HG02798 (cell line): Measurements from ENCODE around the gene SEPTIN6.

Experiments used
- ATAC-seq: cut with Tn5 transposase; IDR thresholded peaks from one replicate; pipeline ENCODE4 v1.9.1; 2021; ENCODE audit warnings: mild to moderate bottlenecking; ENCODE audit not compliant: unreplicated experiment, poor library complexity

Gene SEPTIN6

GRCh38 chrX:119659522-119659921, 33.4 kb downstream of the SEPTIN6 start:
- ATAC-seq: no peak

GRCh38 chrX:119655125-119655524, 37.8 kb downstream of the SEPTIN6 start:
- ATAC-seq: no peak

- ATAC-seq: no peak
These were observed 38.8 kb downstream of the SEPTIN6 start for GRCh38 chrX:119654112-119654531.

- peak; percentile 8 for ATAC-seq
These were observed 44.6 kb downstream of the SEPTIN6 start for GRCh38 chrX:119648421-119648775.

GRCh38 chrX:119647552-119648420, 45.2 kb downstream of the SEPTIN6 start:
- ATAC-seq: peak; percentile 96

- no peak for ATAC-seq
These were observed 45.9 kb downstream of the SEPTIN6 start for GRCh38 chrX:119647089-119647488.

GRCh38 chrX:119646515-119646914, 46.5 kb downstream of the SEPTIN6 start:
- no peak for ATAC-seq

- no peak for ATAC-seq
These were observed 49.3 kb downstream of the SEPTIN6 start for GRCh38 chrX:119643696-119644095.
